ENCODE results near the gene EYS.

Gene EYS

GRCh38 chr6:64085126-64085525 is 1621.9 kb downstream of the EYS start:
- Mint-ChIP-seq H3K36me3 (ENCODE audit: insufficient read depth) (no peaks in the 10 kb centered on the region), H3K9me3 (peaks cover 33% of the 10 kb centered on the region), H3K27ac (ENCODE audit: low read depth) (no peak overlapping the region)

GRCh38 chr6:64084185-64084663 is 1622.8 kb downstream of the EYS start:
- Mint-ChIP-seq H3K9me3 (peaks cover 28% of the 10 kb centered on the region), H3K27ac (ENCODE audit: low read depth) (no peak overlapping the region), H3K4me3 (no peak overlapping the region), H3K4me1 (no peaks in the 10 kb centered on the region), H3K27me3 (no peaks in the 10 kb centered on the region), H3K36me3 (ENCODE audit: insufficient read depth) (no peaks in the 10 kb centered on the region)
- DNase-seq (ENCODE audit: low spot score in 2 of 2) (no peak), ATAC-seq (replicated peaks; ENCODE audit: extremely low read depth, poor library complexity, severe bottlenecking) (no peak)

More at GRCh38 chr6:64085126-64085525, 1621.9 kb downstream of the EYS start:
- ATAC-seq (replicated peaks; ENCODE audit: extremely low read depth, poor library complexity, severe bottlenecking) (no peak), DNase-seq (ENCODE audit: low spot score in 2 of 2) (no peak)
- Mint-ChIP-seq H3K4me1 (no peaks in the 10 kb centered on the region), H3K4me3 (no peak overlapping the region), H3K27me3 (no peaks in the 10 kb centered on the region)

- H3K9me3 Mint-ChIP-seq = peaks cover 28% of the 10 kb centered on the region
- H3K4me1 Mint-ChIP-seq = no peaks in the 10 kb centered on the region
- no peak overlapping the region for H3K4me3 Mint-ChIP-seq
- H3K36me3 Mint-ChIP-seq (ENCODE audit: insufficient read depth) = no peaks in the 10 kb centered on the region
- no peak overlapping the region for H3K27ac Mint-ChIP-seq (ENCODE audit: low read depth)
- DNase-seq (ENCODE audit: low spot score in 2 of 2) (no peak), ATAC-seq (replicated peaks; ENCODE audit: extremely low read depth, poor library complexity, severe bottlenecking) (no peak)
- no peaks in the 10 kb centered on the region for H3K27me3 Mint-ChIP-seq
Measured at GRCh38 chr6:64083261-64083660, 1623.8 kb downstream of the EYS start.

- DNase-seq (ENCODE audit: low spot score in 2 of 2) = no peak
- Mint-ChIP-seq H3K4me3 (no peak overlapping the region), H3K27ac (ENCODE audit: low read depth) (no peak overlapping the region), H3K27me3 (no peaks in the 10 kb centered on the region), H3K9me3 (peaks cover 19% of the 10 kb centered on the region), H3K36me3 (ENCODE audit: insufficient read depth) (no peaks in the 10 kb centered on the region), H3K4me1 (no peaks in the 10 kb centered on the region)
- no peak for ATAC-seq (replicated peaks; ENCODE audit: extremely low read depth, poor library complexity, severe bottlenecking)
Measured at GRCh38 chr6:64081453-64081852, 1625.6 kb downstream of the EYS start.

GRCh38 chr6:64074981-64075380 is 1632.0 kb downstream of the EYS start:
- ATAC-seq (replicated peaks; ENCODE audit: extremely low read depth, poor library complexity, severe bottlenecking) = no peak

GRCh38 chr6:64072686-64073085 is 1634.3 kb downstream of the EYS start:
- no peak overlapping the region for H3K27ac Mint-ChIP-seq (ENCODE audit: low read depth)
- no peaks in the 10 kb centered on the region for H3K9me3 Mint-ChIP-seq
- no peaks in the 10 kb centered on the region for H3K36me3 Mint-ChIP-seq (ENCODE audit: insufficient read depth)
- H3K4me3 Mint-ChIP-seq = no peak overlapping the region
- DNase-seq (ENCODE audit: low spot score in 2 of 2) (no peak), ATAC-seq (replicated peaks; ENCODE audit: extremely low read depth, poor library complexity, severe bottlenecking) (no peak)
- H3K4me1 Mint-ChIP-seq = no peaks in the 10 kb centered on the region
- no peaks in the 10 kb centered on the region for H3K27me3 Mint-ChIP-seq

More at GRCh38 chr6:64074981-64075380, 1632.0 kb downstream of the EYS start:
- Mint-ChIP-seq H3K9me3 (no peaks in the 10 kb centered on the region), H3K4me3 (no peak overlapping the region), H3K4me1 (no peaks in the 10 kb centered on the region), H3K36me3 (ENCODE audit: insufficient read depth) (no peaks in the 10 kb centered on the region), H3K27ac (ENCODE audit: low read depth) (no peak overlapping the region), H3K27me3 (no peaks in the 10 kb centered on the region)
- no peak for DNase-seq (ENCODE audit: low spot score in 2 of 2)

- H3K4me3 Mint-ChIP-seq = no peak overlapping the region
- H3K9me3 Mint-ChIP-seq = peaks cover 24% of the 10 kb centered on the region
- H3K27me3 Mint-ChIP-seq = no peaks in the 10 kb centered on the region
- H3K4me1 Mint-ChIP-seq = no peaks in the 10 kb centered on the region
- ATAC-seq (replicated peaks; ENCODE audit: extremely low read depth, poor library complexity, severe bottlenecking) (no peak), DNase-seq (ENCODE audit: low spot score in 2 of 2) (no peak)
- H3K27ac Mint-ChIP-seq (ENCODE audit: low read depth) = no peak overlapping the region
- H3K36me3 Mint-ChIP-seq (ENCODE audit: insufficient read depth) = no peaks in the 10 kb centered on the region
Measured at GRCh38 chr6:64064919-64065318, 1642.1 kb downstream of the EYS start.

- H3K9me3 Mint-ChIP-seq = peaks cover 24% of the 10 kb centered on the region
- H3K27me3 Mint-ChIP-seq = no peaks in the 10 kb centered on the region
- no peak overlapping the region for H3K27ac Mint-ChIP-seq (ENCODE audit: low read depth)
- ATAC-seq (replicated peaks; ENCODE audit: extremely low read depth, poor library complexity, severe bottlenecking) (no peak), DNase-seq (ENCODE audit: low spot score in 2 of 2) (no peak)
- no peaks in the 10 kb centered on the region for H3K36me3 Mint-ChIP-seq (ENCODE audit: insufficient read depth)
- H3K4me1 Mint-ChIP-seq = no peaks in the 10 kb centered on the region
- no peak overlapping the region for H3K4me3 Mint-ChIP-seq
Measured at GRCh38 chr6:64062960-64063683, 1643.9 kb downstream of the EYS start.

- Mint-ChIP-seq H3K36me3 (ENCODE audit: insufficient read depth) (peaks cover 3% of the 10 kb centered on the region), H3K27ac (ENCODE audit: low read depth) (no peak overlapping the region), H3K9me3 (peaks cover 13% of the 10 kb centered on the region), H3K4me1 (no peaks in the 10 kb centered on the region), H3K27me3 (no peaks in the 10 kb centered on the region), H3K4me3 (no peak overlapping the region)
- ATAC-seq (replicated peaks; ENCODE audit: extremely low read depth, poor library complexity, severe bottlenecking) (no peak), DNase-seq (ENCODE audit: low spot score in 2 of 2) (no peak)
Measured at GRCh38 chr6:64054861-64055260, 1652.2 kb downstream of the EYS start.

GRCh38 chr6:64050590-64050989 is 1656.4 kb downstream of the EYS start:
- no peak overlapping the region for H3K27ac Mint-ChIP-seq (ENCODE audit: low read depth)
- peaks cover 7% of the 10 kb centered on the region for H3K9me3 Mint-ChIP-seq
- ATAC-seq (replicated peaks; ENCODE audit: extremely low read depth, poor library complexity, severe bottlenecking) (no peak), DNase-seq (ENCODE audit: low spot score in 2 of 2) (no peak)
- no peaks in the 10 kb centered on the region for H3K27me3 Mint-ChIP-seq
- H3K4me3 Mint-ChIP-seq = no peak overlapping the region
- no peaks in the 10 kb centered on the region for H3K4me1 Mint-ChIP-seq
- peaks cover 3% of the 10 kb centered on the region for H3K36me3 Mint-ChIP-seq (ENCODE audit: insufficient read depth)

GRCh38 chr6:64049736-64050135 is 1657.3 kb downstream of the EYS start:
- H3K4me1 Mint-ChIP-seq = no peaks in the 10 kb centered on the region
- peaks cover 7% of the 10 kb centered on the region for H3K9me3 Mint-ChIP-seq
- ATAC-seq (replicated peaks; ENCODE audit: extremely low read depth, poor library complexity, severe bottlenecking) (no peak), DNase-seq (ENCODE audit: low spot score in 2 of 2) (no peak)
- H3K27ac Mint-ChIP-seq (ENCODE audit: low read depth) = no peak overlapping the region
- H3K36me3 Mint-ChIP-seq (ENCODE audit: insufficient read depth) = peaks cover 3% of the 10 kb centered on the region
- H3K4me3 Mint-ChIP-seq = no peak overlapping the region
- H3K27me3 Mint-ChIP-seq = no peaks in the 10 kb centered on the region

GRCh38 chr6:64046746-64047208 is 1660.2 kb downstream of the EYS start:
- Mint-ChIP-seq H3K4me1 (no peaks in the 10 kb centered on the region), H3K4me3 (no peak overlapping the region), H3K27me3 (no peaks in the 10 kb centered on the region), H3K27ac (ENCODE audit: low read depth) (no peak overlapping the region), H3K9me3 (peaks cover 7% of the 10 kb centered on the region), H3K36me3 (ENCODE audit: insufficient read depth) (no peaks in the 10 kb centered on the region)
- no peak for DNase-seq (ENCODE audit: low spot score in 2 of 2)
- no peak for ATAC-seq (replicated peaks; ENCODE audit: extremely low read depth, poor library complexity, severe bottlenecking)

- Mint-ChIP-seq H3K27me3 (no peaks in the 10 kb centered on the region), H3K4me1 (no peaks in the 10 kb centered on the region), H3K36me3 (ENCODE audit: insufficient read depth) (no peaks in the 10 kb centered on the region), H3K4me3 (no peak overlapping the region), H3K9me3 (peaks cover 4% of the 10 kb centered on the region), H3K27ac (ENCODE audit: low read depth) (no peak overlapping the region)
- ATAC-seq (replicated peaks; ENCODE audit: extremely low read depth, poor library complexity, severe bottlenecking) = no peak
- no peak for DNase-seq (ENCODE audit: low spot score in 2 of 2)
Measured at GRCh38 chr6:64041373-64041772, 1665.7 kb downstream of the EYS start.
